NCI-H187 treated with DMSO at 0.1 percent for 48 hours (cell line): Measurements from ENCODE around the gene BCL2L13.

ENCODE experiments used
- DNase-seq: peaks from one replicate; lab custom pipeline; 2025; lab: John Stamatoyannopoulos, UW

The BCL2L13 gene

DNA sequence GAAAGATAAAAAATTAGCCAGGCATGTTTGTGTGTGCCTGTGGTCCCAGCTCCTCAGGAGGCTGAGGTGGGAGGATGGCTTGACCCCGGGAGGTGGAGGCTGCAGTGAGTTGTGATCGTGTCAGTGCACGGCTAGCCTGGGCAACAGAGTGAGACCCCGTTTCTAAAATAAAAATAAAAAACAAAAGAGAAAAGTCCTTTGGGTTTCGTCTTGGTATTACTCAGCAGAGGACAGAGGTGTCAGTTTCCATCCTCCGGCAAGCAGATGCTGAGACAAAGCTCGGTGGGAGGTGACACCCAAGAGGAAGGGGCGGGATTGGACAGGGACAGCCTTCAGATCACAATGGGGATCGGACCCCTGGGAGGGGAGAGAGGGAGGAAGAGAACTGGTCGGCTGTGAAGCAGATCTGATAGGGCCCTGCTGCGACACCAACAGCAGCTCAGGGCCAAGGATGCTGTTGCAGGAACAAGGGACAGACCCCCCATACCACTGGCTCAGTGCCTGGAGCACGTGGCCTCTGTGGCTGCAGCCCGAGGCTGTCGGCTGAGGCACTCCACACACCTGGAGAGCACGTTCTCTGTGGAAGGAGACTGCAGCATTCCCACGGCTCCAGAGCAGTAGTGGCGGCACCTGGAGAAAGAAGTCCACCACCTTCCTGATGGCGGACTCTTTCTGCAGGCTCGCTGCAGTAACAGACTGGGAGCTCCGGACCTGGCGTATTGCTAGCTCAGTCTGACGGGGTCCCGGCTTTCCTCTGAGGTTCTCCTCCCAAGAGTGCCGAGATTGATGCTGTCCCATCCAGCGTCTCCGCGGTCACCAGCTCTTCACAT lies 140.9 kb downstream of the BCL2L13 start:
- no peak for DNase-seq

DNA sequence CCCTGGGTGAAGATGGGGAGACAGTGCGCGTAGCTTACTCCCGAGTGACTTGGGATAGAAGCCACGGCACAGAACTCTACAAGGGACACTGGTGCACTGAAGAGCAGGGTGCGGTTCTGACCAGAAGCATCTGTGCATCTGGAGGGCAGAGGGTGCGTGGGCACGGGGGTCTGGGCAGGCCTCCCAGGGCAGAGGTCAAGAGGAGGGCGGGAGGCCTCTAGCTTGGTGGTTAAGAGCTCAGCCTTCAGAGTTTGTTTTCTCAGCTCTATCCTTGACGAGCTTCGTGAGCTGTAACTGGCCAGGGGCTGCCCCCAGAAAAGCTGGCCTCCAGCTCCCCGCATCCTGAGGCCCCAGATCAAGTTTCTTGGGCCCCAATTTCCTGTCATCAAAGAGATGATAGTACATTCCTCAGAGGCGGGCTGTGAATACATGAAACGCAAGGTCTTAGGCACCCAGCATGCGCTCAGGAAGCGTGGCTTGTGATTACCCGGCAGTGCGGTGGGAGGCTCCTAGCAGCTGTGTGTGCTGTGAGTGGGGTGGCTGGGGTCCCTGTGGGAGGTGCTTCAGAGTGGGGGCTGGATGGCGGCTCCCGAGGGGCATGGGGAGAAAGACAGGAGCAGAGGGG lies 141.7 kb downstream of the BCL2L13 start:
- no peak for DNase-seq
